Osteocyte (in vitro differentiated cells): Measurements from ENCODE around the gene KISS1. TPM values are rescaled to one million over a fixed set of nuclear protein-coding genes. Genes with fewer than 3 reads are reported as not detected.

Experiments
- DNase-seq: peaks from one replicate; pipeline ENCODE4 v3.0.0; 2021; ENCODE audit warnings: mixed read lengths; ENCODE audit not compliant: unreplicated experiment; ENCODE audit errors: extremely low spot score
- H3K27ac Mint-ChIP-seq: one replicate; pipeline ENCODE4 v1.8.0; 2021; ENCODE audit warnings: mild to moderate bottlenecking, mixed read lengths; ENCODE audit not compliant: unreplicated experiment
- H3K27me3 Mint-ChIP-seq: one replicate; pipeline ENCODE4 v1.8.0; 2021; ENCODE audit warnings: mixed read lengths; ENCODE audit not compliant: unreplicated experiment
- H3K36me3 Mint-ChIP-seq: one replicate; pipeline ENCODE4 v1.8.0; 2021; ENCODE audit warnings: mixed read lengths; ENCODE audit not compliant: unreplicated experiment
- H3K4me1 Mint-ChIP-seq: one replicate; pipeline ENCODE4 v1.8.0; 2021; ENCODE audit warnings: mixed read lengths; ENCODE audit not compliant: unreplicated experiment
- H3K4me3 Mint-ChIP-seq: one replicate; pipeline ENCODE4 v1.8.0; 2021; ENCODE audit warnings: mild to moderate bottlenecking, moderate library complexity, mixed read lengths; ENCODE audit not compliant: unreplicated experiment
- H3K9me3 Mint-ChIP-seq: one replicate; pipeline ENCODE4 v1.8.0; 2021; ENCODE audit warnings: mixed read lengths; ENCODE audit not compliant: unreplicated experiment
- total RNA-seq: library from RNA; stranded (reverse); gene quantifications from 2 replicates; pipeline ENCODE4 v1.2.1, GENCODE V29; 2021
- TF ChIP-seq, protein P1 (sequence below): fragments of 200-600 bp; sonication (generic); IDR thresholded peaks from 2 replicates; pipeline ENCODE4 v1.5.0; 2021; ENCODE audit warnings: antibody characterized with exemption, mild to moderate bottlenecking, moderate library complexity

Gene KISS1
- total RNA-seq, 1 donor from 2014 or later, result not detected

DNA sequence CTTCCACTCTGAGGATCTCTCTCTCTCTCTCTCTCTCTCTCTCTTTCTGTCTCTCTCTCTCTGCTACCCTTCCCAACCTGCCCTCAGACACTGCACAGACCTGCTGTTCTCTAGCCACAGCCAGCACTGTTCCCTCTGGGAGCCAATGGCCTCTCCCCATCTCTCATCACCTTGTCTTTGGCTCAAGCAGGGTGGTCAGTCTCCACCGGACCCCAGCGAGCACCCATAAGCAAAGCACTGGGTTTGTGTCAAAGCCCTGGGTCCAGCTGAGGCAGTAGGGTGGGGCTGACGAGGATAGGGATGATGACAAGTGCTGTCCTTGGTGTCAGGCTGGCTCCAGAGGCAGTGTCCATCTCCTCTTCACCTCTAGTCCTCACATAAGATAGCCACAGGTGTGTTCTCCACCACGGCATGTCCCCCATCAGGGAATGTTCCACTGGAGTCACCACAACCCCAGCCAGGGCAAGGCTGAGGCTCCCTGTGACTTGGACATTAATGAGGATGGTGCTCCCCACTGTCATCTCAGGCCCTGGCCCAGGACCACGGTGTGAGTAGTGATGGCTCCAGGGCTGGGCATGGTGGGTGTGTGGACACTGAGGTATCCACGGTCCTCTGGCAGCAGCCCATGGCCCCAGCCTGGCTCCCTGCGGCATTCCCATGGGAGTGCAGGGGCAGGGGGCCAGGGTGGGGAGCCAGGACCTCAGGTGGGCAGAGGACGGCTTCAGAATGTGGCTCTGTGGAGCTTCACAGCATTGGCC is 25.9 kb upstream of the KISS1 start:
- H3K27ac Mint-ChIP-seq, result no peak overlapping the region
- DNase-seq, result no peak
- peaks cover 6% of the 10 kb centered on the region for H3K4me1 Mint-ChIP-seq
- no peaks in the 10 kb centered on the region for H3K36me3 Mint-ChIP-seq
- no peaks in the 10 kb centered on the region for H3K9me3 Mint-ChIP-seq
- TF ChIP-seq, protein P1, sequence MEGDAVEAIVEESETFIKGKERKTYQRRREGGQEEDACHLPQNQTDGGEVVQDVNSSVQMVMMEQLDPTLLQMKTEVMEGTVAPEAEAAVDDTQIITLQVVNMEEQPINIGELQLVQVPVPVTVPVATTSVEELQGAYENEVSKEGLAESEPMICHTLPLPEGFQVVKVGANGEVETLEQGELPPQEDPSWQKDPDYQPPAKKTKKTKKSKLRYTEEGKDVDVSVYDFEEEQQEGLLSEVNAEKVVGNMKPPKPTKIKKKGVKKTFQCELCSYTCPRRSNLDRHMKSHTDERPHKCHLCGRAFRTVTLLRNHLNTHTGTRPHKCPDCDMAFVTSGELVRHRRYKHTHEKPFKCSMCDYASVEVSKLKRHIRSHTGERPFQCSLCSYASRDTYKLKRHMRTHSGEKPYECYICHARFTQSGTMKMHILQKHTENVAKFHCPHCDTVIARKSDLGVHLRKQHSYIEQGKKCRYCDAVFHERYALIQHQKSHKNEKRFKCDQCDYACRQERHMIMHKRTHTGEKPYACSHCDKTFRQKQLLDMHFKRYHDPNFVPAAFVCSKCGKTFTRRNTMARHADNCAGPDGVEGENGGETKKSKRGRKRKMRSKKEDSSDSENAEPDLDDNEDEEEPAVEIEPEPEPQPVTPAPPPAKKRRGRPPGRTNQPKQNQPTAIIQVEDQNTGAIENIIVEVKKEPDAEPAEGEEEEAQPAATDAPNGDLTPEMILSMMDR, result no peak
- peaks cover 24% of the 10 kb centered on the region for H3K27me3 Mint-ChIP-seq
- no peak overlapping the region for H3K4me3 Mint-ChIP-seq

DNA sequence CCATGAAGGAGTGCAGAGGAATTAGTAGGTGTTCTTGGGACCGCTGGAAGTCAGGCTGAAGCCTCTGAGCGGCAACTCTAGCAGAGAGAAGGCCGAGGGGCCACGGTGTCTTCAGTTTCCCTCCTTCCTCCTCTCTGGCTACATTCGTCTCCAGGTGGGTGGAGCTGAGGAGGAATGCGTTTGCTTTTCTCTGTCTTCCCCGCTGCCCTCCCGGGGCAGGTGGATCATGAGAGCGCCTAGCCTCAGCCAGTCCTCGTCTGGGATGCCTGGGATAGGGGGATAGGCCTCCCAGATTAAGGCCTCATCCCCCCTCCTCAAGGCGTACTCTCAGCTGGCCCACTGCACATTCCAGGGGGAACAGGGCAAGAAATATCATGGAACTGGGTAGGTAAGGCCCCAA is 25.0 kb upstream of the KISS1 start:
- DNase-seq, result no peak
- no peaks in the 10 kb centered on the region for H3K9me3 Mint-ChIP-seq
- no peaks in the 10 kb centered on the region for H3K36me3 Mint-ChIP-seq
- peaks cover 24% of the 10 kb centered on the region for H3K27me3 Mint-ChIP-seq
- peaks cover 2% of the 10 kb centered on the region for H3K4me1 Mint-ChIP-seq
- no peak overlapping the region for H3K4me3 Mint-ChIP-seq
- no peak overlapping the region for H3K27ac Mint-ChIP-seq
- TF ChIP-seq, protein P1, result no peak

DNA sequence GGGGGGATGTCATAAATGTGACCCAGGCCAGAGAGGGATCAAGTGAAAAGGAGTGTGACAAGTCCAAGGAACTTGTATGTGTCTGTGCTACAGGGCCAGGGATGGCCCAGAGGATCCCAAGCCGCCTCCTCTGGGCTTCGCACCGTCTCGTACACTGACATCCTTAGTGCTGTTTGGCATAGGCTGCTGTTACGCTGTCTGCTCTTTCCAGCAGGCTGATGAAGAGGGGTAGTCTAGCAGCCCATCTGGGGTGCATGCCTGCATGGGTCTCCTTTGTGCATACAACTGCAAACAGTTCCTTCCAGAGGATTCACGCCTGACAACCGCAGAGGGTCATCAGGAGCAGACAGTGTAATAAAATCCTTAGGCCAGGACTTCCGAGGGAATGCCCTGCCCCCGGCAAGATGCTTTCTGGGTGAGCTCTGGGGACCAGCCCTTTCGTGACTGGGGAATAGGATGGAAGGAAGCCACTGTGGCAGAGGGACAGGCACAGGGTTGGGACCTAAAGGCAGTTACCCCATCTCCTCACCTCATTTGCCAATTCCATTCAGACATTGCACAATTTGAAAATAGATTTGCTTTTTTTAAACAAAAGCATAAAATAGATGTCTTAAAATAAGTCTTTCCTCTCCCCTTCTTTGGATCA is 23.8 kb upstream of the KISS1 start:
- TF ChIP-seq, protein P1, result no peak
- Mint-ChIP-seq H3K4me1 (no peaks in the 10 kb centered on the region), H3K27ac (no peak overlapping the region), H3K9me3 (no peaks in the 10 kb centered on the region), H3K4me3 (no peak overlapping the region), H3K36me3 (no peaks in the 10 kb centered on the region), H3K27me3 (peaks cover 34% of the 10 kb centered on the region)
- no peak for DNase-seq

DNA sequence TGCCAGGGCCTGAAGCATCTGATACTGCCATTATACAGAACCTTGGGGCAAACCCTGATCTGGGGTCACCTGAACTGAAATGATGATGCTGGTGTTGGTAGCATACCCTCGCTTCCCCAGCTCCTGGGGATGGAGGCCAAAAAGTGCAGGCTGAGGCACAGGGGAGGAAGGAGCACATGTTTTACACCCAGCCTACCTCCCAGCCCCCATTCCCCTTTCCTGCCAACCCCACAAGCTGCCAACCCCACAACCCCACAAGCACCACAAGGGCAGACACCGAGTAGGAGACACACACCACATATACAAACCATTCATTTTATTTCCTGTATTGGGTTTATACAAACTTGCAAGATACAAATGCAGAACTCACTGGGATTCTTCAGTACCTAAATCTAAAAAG is 22.3 kb upstream of the KISS1 start:
- DNase-seq, result no peak
- Mint-ChIP-seq H3K4me3 (no peak overlapping the region), H3K27ac (no peak overlapping the region), H3K27me3 (peaks cover 46% of the 10 kb centered on the region), H3K36me3 (no peaks in the 10 kb centered on the region), H3K9me3 (no peaks in the 10 kb centered on the region), H3K4me1 (peaks cover 5% of the 10 kb centered on the region)
- TF ChIP-seq, protein P1, result no peak

DNA sequence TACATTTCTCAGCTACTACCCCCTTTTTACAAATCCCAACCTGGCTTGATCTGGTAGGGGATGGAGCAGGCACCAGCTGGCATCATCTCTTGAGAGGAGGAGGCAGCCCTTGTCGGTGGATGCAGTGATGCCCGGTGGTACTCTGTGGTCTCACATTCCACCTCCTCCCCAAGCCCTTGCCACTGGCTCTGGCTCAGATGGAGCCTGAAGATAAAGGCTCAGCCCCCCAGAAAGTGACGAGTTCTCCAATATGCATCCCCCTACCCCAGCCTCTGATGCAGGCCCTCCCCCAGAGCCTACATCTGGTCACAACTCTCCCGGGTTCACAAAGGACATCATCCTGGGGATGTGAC is 21.3 kb upstream of the KISS1 start:
- TF ChIP-seq, protein P1, result no peak
- no peak for DNase-seq
- H3K4me1 Mint-ChIP-seq, result peaks cover 5% of the 10 kb centered on the region
- no peak overlapping the region for H3K4me3 Mint-ChIP-seq
- no peaks in the 10 kb centered on the region for H3K9me3 Mint-ChIP-seq
- H3K27ac Mint-ChIP-seq, result no peak overlapping the region
- peaks cover 46% of the 10 kb centered on the region for H3K27me3 Mint-ChIP-seq
- H3K36me3 Mint-ChIP-seq, result no peaks in the 10 kb centered on the region
